H1 (cell line): ENCODE data around the gene BCAS3. TPM values are rescaled to one million over a fixed set of nuclear protein-coding genes. Genes with fewer than 3 reads are reported as not detected.

Experiments used
- CTCF ChIA-PET: fragments of 300-600 bp; sonication (Branson Sonifier 250); formaldehyde crosslinking; loops from one replicate; lab custom pipeline; 2021; ENCODE audit not compliant: partially characterized antibody; lab: Charles Lee
- POLR2A ChIA-PET: fragments of 300-600 bp; sonication (Branson Sonifier 250); formaldehyde crosslinking; loops from one replicate; lab custom pipeline; 2021; ENCODE audit warnings: inconsistent platforms; ENCODE audit not compliant: partially characterized antibody; lab: Charles Lee
- DNase-seq, 2 experiments: peaks; one replicate each; pipeline versions ENCODE4 v3.0.0 to v3.0.0-alpha.2; 2010 to 2022; ENCODE audit warnings: low spot score in 2 of 2, low read depth in 1 of 2, mixed read lengths in 1 of 2
- FAIRE-seq: peaks from 2 replicates; lab custom pipeline; 2011; peaks lifted over from hg19 to GRCh38; lab: Jason Lieb, UNC
- H2AFZ ChIP-seq: 2 replicates; pipeline ENCODE4 v1.8.1; 2012; ENCODE audit warnings: low read length, inconsistent platforms
- H2AK5ac ChIP-seq: 2 replicates; pipeline ENCODE4 v1.6.1; 2013; ENCODE audit warnings: low read depth, low read length
- H2BK120ac ChIP-seq: replicated peaks from 2 replicates; pipeline ENCODE3; 2013; ENCODE audit warnings: low read depth, low read length, inconsistent platforms
- H2BK12ac ChIP-seq: 2 replicates; pipeline ENCODE4 v1.6.1; 2013; ENCODE audit warnings: low read depth, low read length
- H2BK15ac ChIP-seq: 2 replicates; pipeline ENCODE4 v1.6.1; 2013; ENCODE audit warnings: low read length
- H2BK20ac ChIP-seq: 2 replicates; pipeline ENCODE4 v1.6.1; 2013; ENCODE audit warnings: low read length
- H2BK5ac ChIP-seq: 2 replicates; pipeline ENCODE4 v1.6.1; 2013; ENCODE audit warnings: low read depth, low read length
- H3K14ac ChIP-seq: 2 replicates; pipeline ENCODE4 v1.6.1; 2013; ENCODE audit warnings: inconsistent platforms; ENCODE audit not compliant: insufficient read length
- H3K18ac ChIP-seq: 2 replicates; pipeline ENCODE4 v1.6.1; 2013; ENCODE audit warnings: low read length; ENCODE audit errors: extremely low read depth
- H3K23ac ChIP-seq: 2 replicates; pipeline ENCODE4 v1.6.1; 2013; ENCODE audit warnings: inconsistent platforms; ENCODE audit not compliant: insufficient read length
- H3K23me2 ChIP-seq: 2 replicates; pipeline ENCODE4 v1.6.1; 2013; ENCODE audit warnings: low read depth, low read length
- H3K27ac ChIP-seq: 2 replicates; pipeline ENCODE4 v1.6.1; 2011; ENCODE audit warnings: low read depth, low read length, inconsistent platforms
- H3K27me3 ChIP-seq, 4 experiments: replicated peaks in 1 of 4; 1 replicate in 1 of 4; 2 replicates in 3 of 4; pipeline versions ENCODE4 v1.6.1 to v1.8.1; 2011 to 2013; ENCODE audit warnings: low read length in 3 of 4, mild to moderate bottlenecking in 3 of 4, inconsistent platforms in 2 of 4, mixed read lengths in 2 of 4, moderate library complexity in 1 of 4; ENCODE audit not compliant: control insufficient read depth in 3 of 4, insufficient read depth in 3 of 4; ENCODE audit errors: extremely low read depth in 1 of 4
- H3K36me3 ChIP-seq, 4 experiments: 2 replicates each; pipeline versions ENCODE4 v1.6.1 to v1.8.1; 2011 to 2013; ENCODE audit warnings: mild to moderate bottlenecking in 4 of 4, low read length in 3 of 4, moderate library complexity in 2 of 4, control low read depth in 1 of 4, inconsistent platforms in 1 of 4; ENCODE audit not compliant: insufficient read depth in 4 of 4, control insufficient read depth in 2 of 4
- H3K4ac ChIP-seq: replicated peaks from 2 replicates; pipeline ENCODE3; 2013; ENCODE audit warnings: low read length, low read depth, mixed read lengths, inconsistent platforms; ENCODE audit not compliant: insufficient read length
- H3K4me1 ChIP-seq, 4 experiments: replicated peaks in 1 of 4; 1 replicate in 1 of 4; 2 replicates in 3 of 4; pipeline versions ENCODE4 v1.6.1 to v1.8.1; 2011 to 2013; ENCODE audit warnings: low read length in 3 of 4, inconsistent platforms in 2 of 4, mixed read lengths in 1 of 4; ENCODE audit not compliant: insufficient read depth in 4 of 4, control insufficient read depth in 3 of 4
- H3K4me2 ChIP-seq, 2 experiments: 2 replicates each; pipeline versions ENCODE4 v1.6.1 to v1.8.1; 2011 to 2013; ENCODE audit warnings: low read depth in 2 of 2, low read length in 2 of 2, control low read depth in 1 of 2, inconsistent platforms in 1 of 2, mild to moderate bottlenecking in 1 of 2; ENCODE audit not compliant: insufficient read depth in 1 of 2
- H3K4me3 ChIP-seq, 4 experiments: fragments of 200-600, 300-600 bp in 1 of 4; sonication (generic), shearing (Covaris generic), sonication (Bioruptor Twin) in 1 of 4; 2 replicates each; pipeline versions ENCODE4 v1.5.1 to v1.8.1; 2011 to 2016; ENCODE audit warnings: low read length in 4 of 4, low read depth in 3 of 4, control low read depth in 2 of 4, inconsistent platforms in 2 of 4, mild to moderate bottlenecking in 2 of 4, mixed read lengths in 1 of 4, moderate library complexity in 1 of 4; ENCODE audit not compliant: insufficient read depth in 2 of 4; ENCODE audit errors: extremely low read depth in 1 of 4
- H3K56ac ChIP-seq: replicated peaks from 2 replicates; pipeline ENCODE3; 2013; ENCODE audit warnings: low read depth, mild to moderate bottlenecking, mixed read lengths, low read length, inconsistent platforms; ENCODE audit not compliant: insufficient read length
- H3K79me1 ChIP-seq: 2 replicates; pipeline ENCODE4 v1.6.1; 2013; ENCODE audit warnings: low read depth, low read length, control low read depth
- H3K79me2 ChIP-seq, 2 experiments: 2 replicates each; pipeline versions ENCODE4 v1.6.1 to v1.8.1; 2012 to 2013; ENCODE audit warnings: low read length in 2 of 2, mild to moderate bottlenecking in 2 of 2, inconsistent platforms in 1 of 2; ENCODE audit not compliant: insufficient read depth in 2 of 2, control insufficient read depth in 1 of 2
- H3K9ac ChIP-seq, 4 experiments: replicated peaks in 1 of 4; 1 replicate in 1 of 4; 2 replicates in 3 of 4; pipeline versions ENCODE4 v1.6.1 to v1.8.1; 2011 to 2013; ENCODE audit warnings: low read depth in 3 of 4, low read length in 3 of 4, control low read depth in 2 of 4, mild to moderate bottlenecking in 2 of 4, moderate library complexity in 2 of 4, inconsistent platforms in 1 of 4; ENCODE audit errors: extremely low read depth in 1 of 4
- H3K9me3 ChIP-seq, 2 experiments: 2 replicates each; pipeline versions ENCODE4 v1.6.1 to v1.8.1; 2012 to 2013; ENCODE audit warnings: mild to moderate bottlenecking in 2 of 2, moderate library complexity in 2 of 2, control low read depth in 1 of 2, inconsistent platforms in 1 of 2, low read depth in 1 of 2, low read length in 1 of 2, mixed read lengths in 1 of 2; ENCODE audit not compliant: insufficient read depth in 2 of 2
- H4K20me1 ChIP-seq, 2 experiments: replicated peaks in 1 of 2; 2 replicates each; pipeline versions ENCODE3 to v1.8.1; 2011 to 2013; ENCODE audit warnings: inconsistent platforms in 2 of 2, low read length in 2 of 2, mild to moderate bottlenecking in 1 of 2; ENCODE audit not compliant: insufficient read depth in 2 of 2, control insufficient read depth in 1 of 2
- H4K5ac ChIP-seq: 2 replicates; pipeline ENCODE4 v1.6.1; 2013; ENCODE audit warnings: low read length, low read depth, mixed read lengths, inconsistent platforms; ENCODE audit not compliant: insufficient read length
- H4K8ac ChIP-seq: 2 replicates; pipeline ENCODE4 v1.8.0; 2013; ENCODE audit warnings: mild to moderate bottlenecking, moderate library complexity, low read length, inconsistent platforms; ENCODE audit not compliant: insufficient read depth; ENCODE audit errors: extremely low read depth
- H4K91ac ChIP-seq: replicated peaks from 2 replicates; pipeline ENCODE3; 2013; ENCODE audit warnings: low read length, mixed read lengths, inconsistent platforms; ENCODE audit not compliant: insufficient read length
- RBBP5 ChIP-seq: IDR thresholded peaks from 2 replicates; pipeline ENCODE4 v1.7.1; 2012; ENCODE audit warnings: low read depth, mild to moderate bottlenecking, inconsistent platforms, low read length, moderate library complexity, borderline replicate concordance
- WGBS, 2 experiments: shearing (Covaris generic) in 1 of 2; methylation state at CpG; one replicate each; pipeline versions ENCODE4 v1.1.6 to v1.1.7; 2013 to 2015; ENCODE audit warnings: low lambda C conversion rate in 2 of 2, mixed read lengths in 2 of 2, inconsistent platforms in 1 of 2, low coverage in 1 of 2, missing lambda C conversion rate in 1 of 2; ENCODE audit not compliant: insufficient replicate concordance in 2 of 2, insufficient coverage in 1 of 2, insufficient read length in 1 of 2; ENCODE audit errors: extremely low coverage in 1 of 2, missing lambda C conversion rate in 1 of 2; 5-methylcytosine and 5-hydroxymethylcytosine counted together
- polyA plus RNA-seq, 7 experiments: library from polyadenylated mRNA; depleted of rRNA in 3 of 7; stranded (reverse) in 5 of 7; unstranded in 2 of 7; fragments of >200 nt in 5 of 7; fragments of 200-250 nt in 2 of 7; gene quantifications; 1 replicate in 5 of 7; 2 replicates in 1 of 7; 4 replicates in 1 of 7; pipeline versions ENCODE4 v1.2.1 to v1.2.3, GENCODE V29; 2011 to 2013; ENCODE audit warnings: missing spikeins in 2 of 7, mixed read lengths in 2 of 7
- total RNA-seq: library from RNA; stranded (reverse); fragmentation: NEBNext Ultra II Directional; extraction: Animal tissue kit (Norgen Biotek cat#: 25700); gene quantifications from 2 replicates; pipeline ENCODE4 v1.2.1, GENCODE V29; 2021

BCAS3 gene
- total and polyA plus RNA-seq, 2 of the 8 experiments (the other 6 are each of a cell fraction or from before 2014, with no cell fraction given) = 9.9 to 13.3 TPM

DNA sequence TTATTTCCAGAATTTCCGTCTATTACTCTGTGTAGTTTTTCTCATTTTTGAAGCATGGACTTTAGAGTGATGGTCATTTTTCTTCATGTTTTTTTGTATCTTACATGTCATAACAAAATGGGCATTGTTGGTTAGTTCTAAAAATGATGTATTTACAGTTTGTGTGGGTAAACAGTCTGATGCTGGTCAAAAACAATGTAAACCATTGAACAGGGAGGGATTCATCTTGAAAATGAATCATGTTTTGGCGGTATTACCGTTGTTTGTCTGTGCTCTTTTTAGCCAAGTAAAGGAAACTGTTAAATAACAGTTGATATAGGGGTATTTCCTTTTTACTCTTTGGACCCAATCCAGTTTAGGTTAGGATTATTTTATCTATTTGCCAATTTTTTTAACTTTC is 315.8 kb downstream of the BCAS3 start:
- Histone ChIP-seq H2BK120ac (no peak overlapping the region), H3K79me1 (no peaks in the 10 kb centered on the region), H3K4me2 (no peak overlapping the region), H3K56ac (no peak overlapping the region), H3K14ac (no peak overlapping the region), H3K27ac (no peak overlapping the region), H3K9me3 (no peaks in the 10 kb centered on the region), H3K36me3 (no peaks in the 10 kb centered on the region), H4K5ac (no peak overlapping the region), H3K27me3 (no peaks in the 10 kb centered on the region), H3K18ac (no peak overlapping the region), H2AFZ (no peak overlapping the region), H4K20me1 (no peaks in the 10 kb centered on the region), H4K8ac (no peak overlapping the region), H2BK20ac (no peak overlapping the region), H2BK15ac (no peak overlapping the region), H3K4me3 (no peak overlapping the region), H3K23ac (no peak overlapping the region), H2AK5ac (no peak overlapping the region), H3K4me1 (no peaks in the 10 kb centered on the region), H2BK12ac (no peak overlapping the region), H2BK5ac (no peak overlapping the region), H3K23me2 (no peaks in the 10 kb centered on the region), H3K9ac (no peak overlapping the region), H3K4ac (no peak overlapping the region), H4K91ac (no peak overlapping the region), H3K79me2 (no peaks in the 10 kb centered on the region)
- ChIA-PET POLR2A (no interaction called here), CTCF (no interaction called here)
- WGBS, 2 experiments = 88% methylated on average over 3 of the region's 3 CpGs; no CpG with 5 or more reads in 1 of the 2 experiments
- no peak for TF ChIP-seq RBBP5
- FAIRE-seq (no peak), DNase-seq (no peak)
